HEK293T (cell line): ENCODE results near the gene IL22RA2.

Source experiments
- BHLHE40 ChIP-seq: fragments of 450-650 bp; IDR thresholded peaks from 2 replicates; pipeline ENCODE4 v1.6.1; 2016; ENCODE audit warnings: mild to moderate bottlenecking, moderate library complexity, borderline replicate concordance
- CTBP1 ChIP-seq: fragments of 450-650 bp; IDR thresholded peaks from 2 replicates; pipeline ENCODE4 v1.6.1; 2016; ENCODE audit warnings: borderline replicate concordance
- ELF4 ChIP-seq: fragments of 450-650 bp; IDR thresholded peaks from 2 replicates; pipeline ENCODE4 v1.6.1; 2017; ENCODE audit warnings: antibody characterized with exemption

DNA sequence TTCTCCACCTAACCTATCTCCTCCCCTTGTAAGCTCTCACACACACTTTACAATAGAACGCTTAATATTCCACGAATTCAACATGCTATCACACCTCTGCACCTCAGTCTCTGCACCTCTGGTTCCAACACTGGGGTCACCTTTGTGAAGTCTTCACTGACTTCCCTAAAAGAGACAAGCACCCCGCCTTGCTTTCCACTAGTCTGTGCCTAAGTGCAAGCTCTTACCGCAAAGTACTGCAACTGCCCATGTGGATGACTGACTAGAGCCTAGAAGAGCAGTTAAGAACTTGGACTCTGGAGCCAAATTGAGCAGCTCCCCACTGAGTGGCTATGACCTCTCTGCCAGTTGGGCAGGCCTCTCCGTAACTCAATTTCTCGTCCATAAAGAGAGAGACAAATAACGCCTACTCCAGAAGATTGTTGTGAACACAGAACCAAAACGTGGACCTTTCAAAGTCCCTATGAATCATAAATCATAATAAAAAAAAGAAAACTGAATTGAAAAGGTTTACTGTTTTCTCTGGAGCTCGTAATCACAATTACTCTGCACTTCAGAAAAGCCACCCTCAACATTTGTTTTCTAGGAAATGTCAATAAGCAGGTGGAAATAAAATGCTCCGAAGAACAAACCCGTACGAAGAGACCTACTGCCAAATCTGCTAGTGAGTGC lies 44.5 kb upstream of the IL22RA2 start:
- no peak for TF ChIP-seq CTBP1
- no peak for TF ChIP-seq ELF4
- no peak for TF ChIP-seq BHLHE40
